C4-2B (cell line): ENCODE measurements around the gene DNAJC8.

Source experiments
- CTCF ChIP-seq: fragments of 450-650 bp; conservative IDR thresholded peaks from 2 replicates; pipeline ENCODE4 v1.5.1; 2017; ENCODE audit warnings: mild to moderate bottlenecking
- ZFX ChIP-seq: fragments of 450-650 bp; IDR thresholded peaks from 2 replicates; pipeline ENCODE4 v1.6.1; 2017

- no peak for TF ChIP-seq CTCF
- TF ChIP-seq ZFX: no peak
Observed at GRCh38 chr1:28247612-28248272, 14.9 kb upstream of the DNAJC8 start.
